NCI-H526 treated with DMSO at 0.1 percent for 48 hours (cell line): Measurements from ENCODE around the gene OR1E2.
"Not testable (repeated sequence)": the region's sequence is repeated elsewhere in the genome, so short reads cannot be mapped to it uniquely, and the experiment has no call there.

ENCODE experiments used
- DNase-seq: peaks from one replicate; lab custom pipeline; 2025; lab: John Stamatoyannopoulos, UW

OR1E2 gene

DNA sequence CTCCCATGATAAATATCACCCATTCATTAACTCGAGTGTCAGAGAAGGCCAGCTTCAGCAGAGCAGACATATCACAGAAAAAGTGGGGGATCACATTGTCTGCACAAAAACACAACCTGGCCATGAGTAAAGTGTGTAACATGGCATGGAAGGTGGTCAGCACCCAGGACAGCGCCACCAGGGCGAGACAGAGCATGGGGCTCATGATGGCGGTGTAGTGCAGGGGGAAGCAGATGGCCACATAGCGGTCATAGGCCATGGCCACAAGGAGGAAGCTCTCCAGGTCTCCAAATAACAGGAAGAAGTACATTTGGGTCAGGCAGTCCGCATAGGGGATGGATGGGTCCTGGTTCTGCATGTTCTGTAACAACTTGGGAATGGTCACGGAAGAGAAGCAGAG lies 35.8 kb downstream of the OR1E2 start:
- DNase-seq = not testable (repeated sequence)

DNA sequence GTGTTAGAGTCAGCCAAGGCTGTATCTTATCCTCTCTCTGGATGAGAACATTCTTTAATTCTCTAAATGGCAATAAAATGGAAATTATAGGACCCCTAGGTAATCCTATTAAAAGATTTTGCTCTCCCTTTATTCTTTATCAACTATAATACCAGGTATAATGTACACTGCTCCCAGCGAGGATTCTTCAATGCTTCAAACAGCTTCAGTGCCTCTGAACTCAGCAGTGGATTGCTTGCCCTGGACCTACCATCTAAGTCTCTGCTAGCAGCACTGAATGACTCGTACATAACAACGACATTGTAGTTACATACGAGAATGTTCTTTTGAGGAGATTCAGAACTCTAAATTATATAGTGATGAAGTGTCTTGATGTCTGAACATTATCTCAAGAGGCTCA lies 43.9 kb downstream of the OR1E2 start:
- no peak for DNase-seq

DNA sequence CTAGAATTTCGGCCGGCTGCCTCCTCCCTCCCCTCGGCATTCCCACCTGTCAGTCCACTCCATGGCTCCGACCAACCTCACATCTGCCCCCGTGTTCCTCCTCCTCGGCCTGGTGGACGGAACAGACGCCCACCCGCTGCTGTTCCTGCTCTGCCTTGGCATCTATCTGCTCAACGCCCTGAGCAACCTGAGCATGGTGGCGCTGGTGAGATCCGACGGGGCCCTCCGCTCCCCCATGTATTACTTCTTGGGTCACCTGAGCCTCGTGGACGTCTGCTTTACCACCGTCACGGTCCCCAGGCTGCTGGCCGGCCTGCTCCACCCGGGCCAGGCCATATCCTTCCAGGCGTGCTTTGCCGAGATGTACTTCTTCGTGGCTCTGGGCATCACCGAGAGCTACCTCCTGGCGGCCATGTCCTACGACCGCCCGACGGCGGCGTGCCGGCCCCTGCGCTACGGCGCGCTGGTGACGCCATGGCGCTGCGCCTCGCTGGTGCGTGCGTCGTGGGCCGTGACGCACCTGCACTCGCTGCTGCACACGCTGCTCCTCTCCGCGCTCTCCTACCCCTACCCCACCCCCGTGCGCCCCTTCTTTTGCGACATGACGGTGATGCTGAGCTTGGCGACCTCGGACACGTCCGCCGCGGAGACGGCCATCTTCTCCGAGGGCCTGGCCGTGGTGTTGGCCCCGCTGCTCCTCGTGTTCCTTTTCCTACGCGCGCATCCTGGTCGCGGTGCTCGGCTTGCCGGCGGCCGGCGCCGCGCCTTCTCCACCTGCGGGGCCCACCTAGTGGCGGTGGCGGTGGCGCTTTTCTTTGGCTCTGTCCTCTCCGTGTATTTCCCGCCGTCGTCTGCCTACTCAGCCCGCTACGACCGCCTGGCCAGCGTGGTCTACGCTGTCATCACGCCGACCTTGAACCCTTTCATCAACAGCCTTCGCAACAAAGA lies 47.5 kb downstream of the OR1E2 start, which contains the start of gene OR3A2:
Gene OR3A2, minus strand, starts transcription at position 440 of the 948 bp plus-strand sequence.
- no peak for DNase-seq
